GM12875 (cell line): ENCODE measurements around the gene C5orf15.

Experiments used
- H3K4me3 ChIP-seq: one replicate; pipeline ENCODE4 v1.5.1; 2011; ENCODE audit warnings: low read depth, low read length, control low read depth
- CTCF ChIP-seq: IDR thresholded peaks from 2 replicates; pipeline ENCODE4 v1.5.1; 2011; ENCODE audit warnings: low read depth, mild to moderate bottlenecking, control low read depth, inconsistent platforms, low read length, moderate library complexity, borderline replicate concordance; ENCODE audit not compliant: insufficient read depth

C5orf15 gene

GRCh38 chr5:133950821-133951612 is 17.4 kb downstream of the C5orf15 start:
- no peak overlapping the region for H3K4me3 ChIP-seq
- no peak for TF ChIP-seq CTCF

- no peak overlapping the region for H3K4me3 ChIP-seq
- TF ChIP-seq CTCF, result no peak
Observed at GRCh38 chr5:133948721-133949120, 19.7 kb downstream of the C5orf15 start.

- no peak for TF ChIP-seq CTCF
- H3K4me3 ChIP-seq, result no peak overlapping the region
Observed at GRCh38 chr5:133947431-133947841, 21.0 kb downstream of the C5orf15 start.

DNA sequence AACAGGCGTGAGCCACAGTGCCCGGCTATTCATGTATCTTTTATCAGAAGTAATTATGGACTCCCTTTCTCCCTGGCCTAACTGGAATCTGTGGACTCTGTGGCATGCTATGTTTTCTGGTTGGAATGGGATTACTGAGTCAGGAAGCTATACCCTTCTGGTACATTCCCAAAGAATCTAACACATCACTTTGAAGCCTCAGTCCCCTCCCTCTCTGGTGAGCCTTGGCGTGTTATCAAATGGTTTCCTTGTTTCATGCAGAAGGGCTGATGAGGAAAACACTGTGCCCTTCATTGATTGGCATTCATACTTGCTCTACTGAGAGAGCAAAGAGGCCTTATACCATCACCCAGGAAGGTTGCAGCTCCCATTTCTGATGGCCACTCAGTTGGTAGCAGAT is 22.9 kb downstream of the C5orf15 start:
- TF ChIP-seq CTCF, result no peak
- H3K4me3 ChIP-seq, result no peak overlapping the region

GRCh38 chr5:133944263-133945185 is 23.9 kb downstream of the C5orf15 start:
- no peak overlapping the region for H3K4me3 ChIP-seq
- TF ChIP-seq CTCF, result peak; percentile 76

DNA sequence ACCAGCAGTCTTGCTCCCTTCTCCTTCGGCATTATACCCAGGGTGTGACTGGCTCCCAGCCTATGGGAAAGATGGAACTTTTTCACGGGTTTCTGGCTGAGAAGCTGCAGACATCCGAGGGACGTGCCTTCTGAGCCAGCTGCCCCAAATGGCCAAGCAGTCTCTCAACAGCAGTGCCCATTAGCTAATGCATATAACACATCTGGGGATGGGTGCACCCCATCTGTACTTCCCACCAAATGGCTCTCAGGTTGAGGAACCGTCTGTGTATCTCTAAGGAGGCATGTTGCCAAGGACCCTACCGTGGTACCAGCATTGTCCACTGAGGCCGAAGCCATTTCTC is 25.0 kb downstream of the C5orf15 start:
- no peak overlapping the region for H3K4me3 ChIP-seq
- TF ChIP-seq CTCF, result no peak
